HG03060 (cell line): ENCODE results near the gene AKR1C2.
"Not testable (repeated sequence)": the region's sequence is repeated elsewhere in the genome, so short reads cannot be mapped to it uniquely, and the experiment has no call there.

Source experiments
- ATAC-seq: cut with Tn5 transposase; IDR thresholded peaks from one replicate; pipeline ENCODE4 v1.9.1; 2021; ENCODE audit warnings: low read depth, moderate number of reproducible peaks; ENCODE audit not compliant: unreplicated experiment

The AKR1C2 gene

GRCh38 chr10:5003127-5004029 is at the start of gene AKR1C2:
Gene AKR1C2, minus strand, starts transcription at chr10:5003857. Its CDS starts 22 bp downstream, at chr10:5003835.
- ATAC-seq, result not testable (repeated sequence)

GRCh38 chr10:5052951-5053500 is 49.4 kb upstream of the AKR1C2 start:
- not testable (repeated sequence) for ATAC-seq

GRCh38 chr10:5047912-5048628 is 44.4 kb upstream of the AKR1C2 start:
- ATAC-seq, result no peak

GRCh38 chr10:5047055-5047454 is 43.4 kb upstream of the AKR1C2 start:
- ATAC-seq, result not testable (repeated sequence)

- no peak for ATAC-seq
These were observed 42.8 kb upstream of the AKR1C2 start for GRCh38 chr10:5046410-5046809.

DNA sequence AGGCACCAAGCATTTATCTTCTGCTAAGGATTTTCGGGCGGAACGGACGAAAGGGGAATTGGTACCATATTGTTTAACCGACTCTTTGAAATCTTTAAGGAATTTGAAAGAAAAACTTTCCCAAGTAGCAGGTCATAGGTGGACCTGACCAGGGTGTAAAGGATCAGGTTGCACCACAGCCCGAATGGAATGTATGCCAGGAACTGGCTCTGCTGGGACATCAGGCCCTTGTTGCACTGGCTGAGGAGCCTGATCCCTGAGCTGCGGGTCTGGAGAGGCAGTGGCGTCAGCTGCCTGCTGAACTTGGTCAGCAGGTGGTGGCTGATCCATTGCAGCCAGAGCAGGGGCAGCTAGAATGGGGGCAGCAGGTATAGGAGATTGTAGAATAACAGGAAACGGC is 41.4 kb upstream of the AKR1C2 start:
- no peak for ATAC-seq

DNA sequence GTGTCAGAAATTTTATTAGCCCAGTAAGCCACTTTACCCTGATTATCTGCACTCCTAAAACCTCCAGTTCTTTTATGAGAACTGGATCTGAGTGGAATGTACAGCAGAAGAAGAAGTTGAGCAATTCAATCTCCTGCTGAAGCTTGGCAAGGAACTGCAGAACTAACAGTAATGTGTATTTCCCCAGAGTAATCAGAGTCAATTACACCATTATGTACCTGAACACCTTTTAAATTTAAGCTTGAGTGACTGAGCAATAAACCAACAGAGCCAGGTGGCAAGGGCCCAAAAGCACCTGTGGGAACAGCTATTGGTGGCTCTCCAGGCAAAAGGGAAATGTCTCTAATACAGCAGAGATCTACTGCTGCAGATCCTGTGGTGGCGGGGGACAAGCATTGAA is 40.1 kb upstream of the AKR1C2 start:
- no peak for ATAC-seq

DNA sequence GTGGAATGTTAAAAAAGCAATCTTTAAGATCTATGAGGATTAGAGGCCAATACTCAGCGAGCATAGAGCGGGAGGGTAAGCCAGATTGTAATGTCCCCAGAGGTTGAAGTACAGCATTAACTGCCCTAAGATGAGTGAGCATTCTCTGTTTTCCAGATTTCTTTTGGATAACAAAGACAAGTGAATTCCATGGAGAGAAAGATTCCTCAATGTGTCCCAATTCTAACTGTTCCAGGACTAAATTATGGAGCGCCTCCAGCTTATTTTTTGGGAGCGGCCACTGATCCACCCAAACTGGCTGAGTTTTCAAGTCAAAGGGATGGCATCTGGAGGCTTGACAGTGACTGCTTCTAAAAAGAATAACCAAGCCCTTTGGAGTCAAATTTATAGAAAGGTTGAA is 39.3 kb upstream of the AKR1C2 start:
- no peak for ATAC-seq

DNA sequence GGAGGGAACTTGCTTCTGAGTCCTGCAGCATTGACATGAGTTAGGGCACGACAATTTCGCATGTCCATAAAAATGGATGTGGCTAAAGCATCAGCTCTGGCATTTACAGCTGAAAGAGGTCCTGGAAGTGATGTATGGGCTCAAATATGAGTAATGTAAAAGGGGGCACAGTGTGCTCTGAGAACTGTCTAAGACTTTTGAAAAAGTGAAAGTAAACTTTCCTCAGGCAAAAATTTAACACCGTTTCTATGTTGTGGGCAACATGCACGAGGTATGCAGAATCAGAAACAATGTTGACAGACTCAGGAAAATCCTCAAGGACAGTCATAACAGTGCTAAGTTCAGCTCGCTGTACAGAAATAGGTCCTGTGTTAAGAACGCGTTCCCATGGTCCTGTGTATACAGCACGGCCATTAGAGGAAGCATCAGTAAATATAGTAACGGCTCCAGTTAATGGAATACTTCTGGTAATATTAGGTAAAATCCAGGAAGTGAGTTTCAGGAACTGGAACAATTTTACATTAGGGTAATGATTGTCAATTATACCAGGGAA is 37.9 kb upstream of the AKR1C2 start:
- ATAC-seq, result no peak

GRCh38 chr10:5040781-5041470 is 37.3 kb upstream of the AKR1C2 start:
- no peak for ATAC-seq

DNA sequence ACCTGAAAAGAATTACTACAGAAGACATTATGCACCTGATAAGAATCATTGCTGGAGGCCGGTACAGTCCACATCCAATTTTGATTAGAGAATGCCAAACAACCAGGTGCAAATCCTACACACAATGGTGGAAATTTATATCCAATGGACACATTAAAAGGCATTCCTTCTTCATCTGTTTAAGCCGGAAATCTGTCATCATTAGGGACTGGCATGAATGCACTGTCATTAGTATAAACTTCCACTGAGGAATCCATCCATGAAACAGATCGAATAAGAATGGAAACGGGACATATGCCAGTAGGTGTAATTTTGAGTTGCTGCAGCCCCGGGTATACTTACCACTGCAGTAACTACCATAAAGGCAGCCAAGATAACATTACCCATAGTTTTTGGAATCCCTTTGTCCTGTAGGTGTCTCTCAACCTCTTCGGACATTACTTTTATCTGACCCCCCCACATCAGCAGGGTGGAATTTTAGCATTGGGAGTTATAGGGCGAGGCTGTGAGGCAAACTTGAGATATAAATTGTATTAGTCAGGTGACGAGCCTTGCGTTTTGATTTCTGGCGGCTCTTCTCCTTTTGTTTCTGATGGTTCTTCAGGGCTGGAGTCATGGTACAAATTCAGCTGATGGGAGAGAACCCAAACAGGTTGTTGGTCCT is 36.5 kb upstream of the AKR1C2 start:
- no peak for ATAC-seq

GRCh38 chr10:5038733-5039132 is 35.1 kb upstream of the AKR1C2 start:
- ATAC-seq, result no peak

- ATAC-seq, result no peak
These were observed 34.4 kb upstream of the AKR1C2 start for GRCh38 chr10:5038101-5038500.

GRCh38 chr10:5036511-5036910 is 32.9 kb upstream of the AKR1C2 start:
- no peak for ATAC-seq

- no peak for ATAC-seq
These were observed 31.7 kb upstream of the AKR1C2 start for GRCh38 chr10:5035356-5035755.

GRCh38 chr10:5034588-5034987 is 30.9 kb upstream of the AKR1C2 start:
- no peak for ATAC-seq

DNA sequence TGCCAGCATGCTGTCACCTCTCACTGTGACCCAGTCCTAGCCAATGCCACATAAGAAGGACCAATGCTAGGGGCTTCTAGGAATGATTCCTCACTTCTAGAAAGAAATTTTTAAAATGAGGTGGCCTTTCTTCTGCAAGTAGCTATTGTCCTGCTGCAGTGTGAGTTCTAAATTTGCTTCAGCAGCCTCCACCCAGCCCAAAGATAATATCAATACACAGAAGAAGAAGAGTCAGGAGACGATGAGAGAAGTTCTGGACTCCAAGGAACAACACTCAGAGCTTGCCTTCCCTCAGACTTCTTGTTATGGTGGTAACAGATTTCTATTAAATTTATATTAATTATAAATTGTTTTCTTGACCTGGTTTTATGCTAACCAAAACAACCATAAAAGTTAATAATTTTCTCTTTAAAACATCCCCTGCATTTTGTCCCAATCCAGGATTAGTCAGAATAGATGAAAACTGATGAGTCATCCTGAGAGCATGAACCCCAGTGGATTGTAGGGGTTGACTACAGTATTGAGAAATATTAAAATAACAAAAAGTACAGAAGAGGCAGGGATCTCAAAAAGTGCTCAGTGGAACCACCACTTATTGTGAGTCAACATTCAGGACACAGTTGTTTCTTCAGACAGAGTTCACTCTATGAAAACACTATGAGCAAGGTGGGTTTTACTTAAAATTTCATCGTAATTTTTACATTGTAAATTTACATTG is 29.6 kb upstream of the AKR1C2 start:
- no peak for ATAC-seq

GRCh38 chr10:5032444-5032843 is 28.8 kb upstream of the AKR1C2 start:
- not testable (repeated sequence) for ATAC-seq

GRCh38 chr10:5031588-5031987 is 27.9 kb upstream of the AKR1C2 start:
- ATAC-seq, result not testable (repeated sequence)
